Keratinocyte (primary cell): ENCODE measurements around the gene MDH1.
"Not testable (repeated sequence)": the region's sequence is repeated elsewhere in the genome, so short reads cannot be mapped to it uniquely, and the experiment has no call there.

Source experiments
- CTCF ChIP-seq, 3 experiments: IDR thresholded peaks in 1 of 3; conservative IDR thresholded peaks in 1 of 3; optimal IDR thresholded peaks in 1 of 3; 2 replicates in 2 of 3; 3 replicates in 1 of 3; pipeline versions ENCODE3 to v1.5.1; 2011; ENCODE audit warnings: low read length in 3 of 3, mild to moderate bottlenecking in 3 of 3, moderate library complexity in 2 of 3, control low read depth in 1 of 3, inconsistent platforms in 1 of 3; ENCODE audit not compliant: insufficient read depth in 2 of 3; ENCODE audit errors: extremely low read depth in 1 of 3
- EZH2 ChIP-seq: IDR thresholded peaks from one replicate; pipeline ENCODE4 v1.6.1; 2012; ENCODE audit warnings: inconsistent platforms, mild to moderate bottlenecking, low read length, moderate library complexity

GRCh38 chr2:63573726-63574345, 14.9 kb upstream of the MDH1 start:
- TF ChIP-seq CTCF (optimal IDR thresholded peaks at IDR 0.05 in 1 of 3, IDR thresholded peaks at IDR 0.05 in 1 of 3, conservative IDR thresholded peaks at IDR 0.05 in 1 of 3; ENCODE audit: extremely low read depth in 1 of 3, insufficient read depth in 2 of 3, low read length in 3 of 3); EZH2: not testable (repeated sequence)
